ENCODE results near the gene KIF3A. TPM values are rescaled to one million over a fixed set of nuclear protein-coding genes. Genes with fewer than 3 reads are reported as not detected.

Gene KIF3A
- total RNA-seq, 1 donor from 2014 or later: 9.2 TPM

DNA sequence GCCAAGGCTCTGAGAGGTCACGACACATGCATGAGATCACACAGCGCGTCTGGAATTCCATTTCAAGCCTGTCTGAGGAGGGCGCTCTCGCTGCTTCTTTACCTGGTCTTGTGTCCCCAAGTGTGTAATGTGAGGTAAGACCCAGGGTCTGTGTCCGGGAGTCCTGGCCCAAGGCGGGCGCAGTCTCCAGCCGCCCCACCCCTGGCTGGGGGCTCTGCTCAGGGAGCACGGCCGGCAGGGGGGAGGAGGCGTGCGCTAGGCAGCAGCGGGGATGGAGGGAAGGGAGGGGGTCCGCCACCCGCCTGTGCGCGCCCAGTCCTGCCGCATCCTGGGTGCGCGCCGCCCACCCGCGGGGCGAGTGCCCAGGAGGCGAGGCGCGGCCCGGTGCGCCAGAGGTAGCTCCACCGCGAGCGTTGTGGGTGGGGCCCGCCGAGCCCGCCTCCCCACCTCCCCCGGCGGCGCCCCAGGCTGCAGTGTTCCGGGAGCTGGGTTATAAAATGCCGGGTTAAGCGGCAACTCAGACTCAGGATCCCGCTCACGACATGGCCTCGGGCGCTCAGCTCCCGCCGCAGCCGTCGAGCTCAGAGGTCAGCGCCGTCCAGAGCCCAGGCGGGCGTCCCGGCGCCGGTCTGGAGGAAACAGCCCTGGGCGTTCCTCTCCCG, 9.7 kb upstream of the KIF3A start, which contains the start of gene CCNI2:
Gene CCNI2, plus strand, starts transcription at position 473 of the 662 bp plus-strand sequence. Its CDS starts 70 bp downstream, at position 543.
- Mint-ChIP-seq H3K4me3 (peak within 1 kb of the TSS; percentile 73), H3K27ac (no peak within 1 kb of the TSS), H3K36me3 (ENCODE audit: low read depth) (no peaks in the 10 kb centered on the region), H3K4me1 (peaks cover 19% of the 10 kb centered on the region), H3K9me3 (no peaks in the 10 kb centered on the region), H3K27me3 (peaks cover 20% of the 10 kb centered on the region)
- DNase-seq (peak; percentile 48), ATAC-seq (ENCODE audit: low read depth) (peak; percentile 81)
- intact Hi-C loops (cut with micrococcal nuclease): loop anchor here (1.0 to 2.0 kb wide), 2 partner anchors 10 to 74 kb away; partner anchors contain the start of gene KIF3A
- TF ChIP-seq, protein P1, sequence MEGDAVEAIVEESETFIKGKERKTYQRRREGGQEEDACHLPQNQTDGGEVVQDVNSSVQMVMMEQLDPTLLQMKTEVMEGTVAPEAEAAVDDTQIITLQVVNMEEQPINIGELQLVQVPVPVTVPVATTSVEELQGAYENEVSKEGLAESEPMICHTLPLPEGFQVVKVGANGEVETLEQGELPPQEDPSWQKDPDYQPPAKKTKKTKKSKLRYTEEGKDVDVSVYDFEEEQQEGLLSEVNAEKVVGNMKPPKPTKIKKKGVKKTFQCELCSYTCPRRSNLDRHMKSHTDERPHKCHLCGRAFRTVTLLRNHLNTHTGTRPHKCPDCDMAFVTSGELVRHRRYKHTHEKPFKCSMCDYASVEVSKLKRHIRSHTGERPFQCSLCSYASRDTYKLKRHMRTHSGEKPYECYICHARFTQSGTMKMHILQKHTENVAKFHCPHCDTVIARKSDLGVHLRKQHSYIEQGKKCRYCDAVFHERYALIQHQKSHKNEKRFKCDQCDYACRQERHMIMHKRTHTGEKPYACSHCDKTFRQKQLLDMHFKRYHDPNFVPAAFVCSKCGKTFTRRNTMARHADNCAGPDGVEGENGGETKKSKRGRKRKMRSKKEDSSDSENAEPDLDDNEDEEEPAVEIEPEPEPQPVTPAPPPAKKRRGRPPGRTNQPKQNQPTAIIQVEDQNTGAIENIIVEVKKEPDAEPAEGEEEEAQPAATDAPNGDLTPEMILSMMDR (IDR thresholded peaks at IDR 0.05): no peak
- POLR2A ChIA-PET: interaction anchor here (1.7 to 2.0 kb wide), 2 partner anchors 10 to 31 kb away, joined by 5 to 8 read pairs; partner anchors contain the start of gene KIF3A
- CTCF ChIA-PET: interaction anchor here (1.3 to 2.2 kb wide), 2 partner anchors 9 to 73 kb away, joined by 5 to 6 read pairs; partner anchors contain the start of gene KIF3A

DNA sequence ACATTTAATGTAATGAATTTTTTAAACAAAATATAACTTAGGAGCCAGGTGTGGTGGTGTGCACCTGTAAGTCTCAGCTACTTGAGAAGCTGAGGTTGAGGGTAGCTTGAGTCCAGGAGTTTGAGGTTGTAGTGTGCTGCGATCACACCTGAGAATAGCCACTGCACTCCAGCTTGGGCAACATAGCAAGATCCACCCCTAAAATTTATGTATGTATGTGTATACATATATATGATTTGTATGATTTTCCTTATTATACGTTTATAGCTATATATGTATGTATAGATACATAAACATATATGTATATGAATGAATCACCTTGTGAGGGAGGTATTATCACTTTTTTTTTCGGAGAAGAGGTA, 9.2 kb upstream of the KIF3A start:
- ChIA-PET CTCF (interaction anchor here (2.2 kb wide), 1 partner anchor 74 kb away, joined by 6 read pairs; no protein-coding TSS in a partner anchor), POLR2A (interaction anchor here (1.7 to 2.0 kb wide), 2 partner anchors 9 to 31 kb away, joined by 5 to 8 read pairs; partner anchors contain the start of gene KIF3A)
- Mint-ChIP-seq H3K9me3 (no peaks in the 10 kb centered on the region), H3K36me3 (ENCODE audit: low read depth) (no peaks in the 10 kb centered on the region), H3K27me3 (peaks cover 24% of the 10 kb centered on the region), H3K4me1 (peaks cover 14% of the 10 kb centered on the region), H3K27ac (no peak overlapping the region), H3K4me3 (peak overlapping the region; percentile 73)
- ATAC-seq (ENCODE audit: low read depth): no peak
- DNase-seq: no peak
- TF ChIP-seq, protein P1 (IDR thresholded peaks at IDR 0.05): no peak
- intact Hi-C loops (cut with micrococcal nuclease): loop anchor here (2.0 kb wide), 1 partner anchor 74 kb away; no protein-coding TSS in a partner anchor

DNA sequence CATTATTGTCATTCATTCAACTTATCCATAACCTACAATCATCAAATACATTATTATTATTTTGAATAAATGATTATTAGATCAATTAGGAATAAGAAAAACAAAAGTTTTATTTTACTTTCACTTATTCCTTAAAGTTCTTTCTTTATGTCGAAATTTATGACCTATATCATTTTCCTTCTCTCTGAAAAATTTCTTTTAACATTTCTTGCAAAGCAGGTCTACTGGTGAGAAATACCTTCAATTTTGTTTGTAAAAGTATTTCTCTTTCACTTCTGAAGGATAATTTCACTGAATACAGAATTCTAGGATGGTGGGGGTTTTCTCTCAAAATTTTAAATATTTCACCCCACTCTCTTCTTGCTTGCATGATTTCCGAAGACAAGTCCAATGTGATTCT, 7.3 kb upstream of the KIF3A start:
- no peak for ATAC-seq (ENCODE audit: low read depth)
- H3K4me1 Mint-ChIP-seq: peaks cover 5% of the 10 kb centered on the region
- H3K4me3 Mint-ChIP-seq: no peak overlapping the region
- intact Hi-C loops (cut with micrococcal nuclease): no loop called here
- H3K9me3 Mint-ChIP-seq: no peaks in the 10 kb centered on the region
- POLR2A ChIA-PET: no interaction called here
- H3K27me3 Mint-ChIP-seq: peaks cover 24% of the 10 kb centered on the region
- H3K27ac Mint-ChIP-seq: no peak overlapping the region
- TF ChIP-seq, protein P1 (IDR thresholded peaks at IDR 0.05): no peak
- CTCF ChIA-PET: no interaction called here
- no peak for DNase-seq
- no peaks in the 10 kb centered on the region for H3K36me3 Mint-ChIP-seq (ENCODE audit: low read depth)

DNA sequence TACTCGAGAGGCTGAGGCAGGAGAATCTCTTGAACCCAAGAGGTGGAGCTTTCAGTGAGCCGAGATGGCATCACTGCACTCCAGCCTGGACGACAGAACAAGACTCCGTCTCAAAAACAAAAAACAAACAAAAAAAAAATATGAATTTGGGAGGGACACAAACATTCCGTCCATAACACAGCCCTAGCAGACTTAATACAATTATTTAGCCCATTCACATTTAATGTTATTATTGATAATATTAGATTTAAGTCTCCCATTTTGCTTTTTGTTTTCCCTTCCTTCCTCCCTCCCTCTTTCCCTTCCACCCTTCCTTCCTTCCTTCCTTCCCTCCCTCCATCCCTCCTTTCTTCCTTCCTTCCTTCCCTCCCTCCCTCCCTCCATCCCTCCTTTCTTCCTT, 5.3 kb upstream of the KIF3A start:
- ATAC-seq (ENCODE audit: low read depth) (no peak), DNase-seq (no peak)
- CTCF ChIA-PET: no interaction called here
- peaks cover 19% of the 10 kb centered on the region for H3K27me3 Mint-ChIP-seq
- TF ChIP-seq, protein P1 (IDR thresholded peaks at IDR 0.05): no peak
- intact Hi-C loops (cut with micrococcal nuclease): no loop called here
- H3K4me3 Mint-ChIP-seq: no peak overlapping the region
- H3K9me3 Mint-ChIP-seq: no peaks in the 10 kb centered on the region
- H3K4me1 Mint-ChIP-seq: peaks cover 9% of the 10 kb centered on the region
- H3K36me3 Mint-ChIP-seq (ENCODE audit: low read depth): peaks cover under 1% of the 10 kb centered on the region
- POLR2A ChIA-PET: no interaction called here
- H3K27ac Mint-ChIP-seq: no peak overlapping the region

DNA sequence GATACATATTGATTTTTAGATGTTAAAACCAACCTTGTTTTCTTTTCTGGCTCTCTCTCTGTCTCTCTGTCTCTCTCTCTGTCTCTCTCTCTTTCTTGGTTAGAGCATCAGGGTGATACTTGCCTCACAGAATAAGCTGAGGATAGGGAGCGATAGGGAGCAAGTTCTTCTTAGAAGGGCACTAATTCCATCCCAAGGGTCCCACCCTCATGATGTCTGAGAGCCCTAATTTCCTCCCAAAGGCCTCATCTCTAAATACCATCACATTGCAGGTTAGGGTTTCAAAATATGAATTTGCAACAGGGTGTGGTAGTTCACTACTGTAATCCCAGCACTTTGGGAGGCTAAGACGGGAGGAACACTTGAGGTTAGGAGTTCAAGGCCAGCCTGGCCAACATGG, 4.8 kb upstream of the KIF3A start:
- H3K4me3 Mint-ChIP-seq: no peak overlapping the region
- intact Hi-C loops (cut with micrococcal nuclease): no loop called here
- DNase-seq (no peak), ATAC-seq (ENCODE audit: low read depth) (no peak)
- peaks cover 5% of the 10 kb centered on the region for H3K36me3 Mint-ChIP-seq (ENCODE audit: low read depth)
- ChIA-PET CTCF (no interaction called here), POLR2A (no interaction called here)
- peaks cover 19% of the 10 kb centered on the region for H3K27me3 Mint-ChIP-seq
- no peak overlapping the region for H3K27ac Mint-ChIP-seq
- peaks cover 12% of the 10 kb centered on the region for H3K4me1 Mint-ChIP-seq
- TF ChIP-seq, protein P1 (IDR thresholded peaks at IDR 0.05): no peak
- H3K9me3 Mint-ChIP-seq: no peaks in the 10 kb centered on the region
